Spleen (tissue), 11 donors: ENCODE results near the gene CHIC2. TPM values are rescaled to one million over a fixed set of nuclear protein-coding genes. Genes with fewer than 3 reads are reported as not detected.

Experiments
- DNase-seq: peaks from one replicate; pipeline ENCODE4 v3.0.0-alpha.2; 2020
- H3K27ac ChIP-seq, 8 donors: fragments of 200-600 bp; sonication (generic) in 7 of 8; 1 replicate in 4 of 8; 2 replicates in 4 of 8; pipeline versions ENCODE4 v1.5.0 to v1.8.0; 2016 to 2021; ENCODE audit warnings: inconsistent platforms in 4 of 8, mild to moderate bottlenecking in 4 of 8, moderate library complexity in 1 of 8
- H3K27me3 ChIP-seq, 7 donors: fragments of 200-600 bp; sonication (generic) in 6 of 7; replicated peaks in 1 of 7; 1 replicate in 4 of 7; 2 replicates in 3 of 7; pipeline versions ENCODE4 v1.5.0 to v1.8.0; 2016 to 2021; ENCODE audit warnings: inconsistent platforms in 3 of 7, mild to moderate bottlenecking in 1 of 7
- H3K36me3 ChIP-seq, 6 donors: fragments of 200-600 bp; sonication (generic) in 5 of 6; 1 replicate in 4 of 6; 2 replicates in 2 of 6; pipeline versions ENCODE4 v1.5.0 to v1.8.0; 2016 to 2021; ENCODE audit warnings: inconsistent platforms in 2 of 6
- H3K4me1 ChIP-seq, 6 donors: fragments of 200-600 bp; sonication (generic) in 5 of 6; 1 replicate in 3 of 6; 2 replicates in 3 of 6; pipeline versions ENCODE4 v1.5.0 to v1.8.0; 2016 to 2021; ENCODE audit warnings: inconsistent platforms in 3 of 6
- H3K4me3 ChIP-seq, 8 donors: fragments of 200-600 bp; sonication (generic) in 7 of 8; 1 replicate in 4 of 8; 2 replicates in 4 of 8; pipeline versions ENCODE4 v1.5.0 to v1.8.0; 2016 to 2021; ENCODE audit warnings: inconsistent platforms in 4 of 8, mild to moderate bottlenecking in 4 of 8, moderate library complexity in 2 of 8
- H3K9me3 ChIP-seq, 8 donors: fragments of 200-600 bp; sonication (generic) in 7 of 8; 1 replicate in 4 of 8; 2 replicates in 4 of 8; pipeline versions ENCODE4 v1.5.0 to v1.8.0; 2016 to 2021; ENCODE audit warnings: inconsistent platforms in 4 of 8
- POLR2A ChIP-seq, 3 donors: fragments of 450-650 bp; IDR thresholded peaks; one replicate each; pipeline ENCODE4 v1.5.1; 2017; ENCODE audit warnings: antibody characterized with exemption in 3 of 3, mild to moderate bottlenecking in 1 of 3
- POLR2AphosphoS5 ChIP-seq, 3 donors: sonication (generic); formaldehyde crosslinking; IDR thresholded peaks; one replicate each; pipeline ENCODE4 v1.5.1; 2017; ENCODE audit warnings: antibody characterized with exemption in 3 of 3
- WGBS, 5 donors: extraction: QIAGEN DNeasy Blood & Tissue Kit in 3 of 5; methylation state at CpG; one replicate each; pipeline versions ENCODE4 v1.1.5 to v1.1.7; 2013 to 2018; 5-methylcytosine and 5-hydroxymethylcytosine counted together
- intact Hi-C: fragments of 100-400 bp; cut with DNase I; formaldehyde crosslinking; loops from one replicate; pipeline ENCODE4 v1.15.0; 2023; ENCODE audit warnings: low total_unique reads
- polyA plus RNA-seq, 3 donors: library from polyadenylated mRNA; stranded (reverse); fragments of 200-250 nt; gene quantifications; one replicate each; pipeline ENCODE4 v1.2.1, GENCODE V29; 2013
- total RNA-seq, 7 donors: library from RNA; depleted of rRNA in 3 of 7; stranded (reverse); fragments of >200 nt in 3 of 7; fragmentation: NEBNext Ultra II Directional in 4 of 7; extraction: Animal tissue kit (Norgen Biotek cat#: 25700) in 4 of 7; gene quantifications; one replicate each; pipeline versions ENCODE4 v1.1.0 to v1.2.1, GENCODE V29; 2016 to 2021
- TF ChIP-seq, protein P1 (sequence below), 11 experiments: fragments of 200-600 bp in 7 of 11; fragments of 450-650 bp in 4 of 11; sonication (generic) in 4 of 11; IDR thresholded peaks in 8 of 11; conservative IDR thresholded peaks in 3 of 11; 1 replicate in 7 of 11; 2 replicates in 4 of 11; pipeline versions ENCODE4 v1.4.0 to v1.8.0; 2016 to 2021; ENCODE audit warnings: antibody characterized with exemption in 11 of 11, inconsistent platforms in 4 of 11, mild to moderate bottlenecking in 1 of 11
- donor health status: healthy with polysubstance abuse.
- donor health status: DM: no; HTN: no; CAD: no; lungs with moderate emphysema.
- donor health status: DM: no; HTN: no; CAD: no.
- donor health status: Bipolar disorder and iron deficiency.
- donor health status: healthy.
- donor health status: DM: no; HTN: no; CAD: no.
- donor health status: DM: yes; HTN: yes; CAD: no.

The CHIC2 gene
- total and polyA plus RNA-seq, 10 donors, result 7.6 to 68.2 (median 39.7) TPM

DNA sequence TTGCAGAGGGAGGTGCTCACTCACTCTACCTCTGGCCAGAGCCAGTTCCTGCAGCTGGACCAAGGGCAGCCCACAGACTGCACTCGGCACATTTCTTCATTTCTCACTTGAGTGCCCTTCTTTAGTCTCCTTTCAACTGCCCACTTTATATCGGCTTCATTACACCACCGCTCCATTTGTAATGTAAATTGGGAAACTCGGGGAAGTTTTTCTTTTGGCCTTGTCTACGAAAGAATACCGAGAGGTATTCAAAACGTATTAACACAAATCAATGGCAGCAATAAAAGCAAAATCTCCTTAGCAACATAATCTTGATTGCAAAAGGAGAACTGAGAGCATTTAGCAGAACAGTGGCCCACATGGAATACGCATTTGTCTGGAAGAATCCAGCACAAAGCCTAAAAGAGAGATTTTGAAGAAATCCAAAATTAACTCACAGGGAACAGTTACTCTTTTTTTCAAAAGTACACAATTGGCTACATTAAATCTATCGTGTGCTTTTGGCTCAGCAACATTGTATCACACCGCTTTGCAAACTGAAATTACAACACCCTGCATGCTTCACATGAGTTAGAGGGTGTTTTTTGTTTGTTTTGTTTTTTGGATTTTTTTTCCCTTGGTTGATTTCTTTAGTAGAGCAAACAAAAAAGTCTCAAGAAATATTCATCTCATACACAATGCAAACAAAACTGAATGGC, 62.6 kb downstream of the CHIC2 start:
- TF ChIP-seq, protein P1, sequence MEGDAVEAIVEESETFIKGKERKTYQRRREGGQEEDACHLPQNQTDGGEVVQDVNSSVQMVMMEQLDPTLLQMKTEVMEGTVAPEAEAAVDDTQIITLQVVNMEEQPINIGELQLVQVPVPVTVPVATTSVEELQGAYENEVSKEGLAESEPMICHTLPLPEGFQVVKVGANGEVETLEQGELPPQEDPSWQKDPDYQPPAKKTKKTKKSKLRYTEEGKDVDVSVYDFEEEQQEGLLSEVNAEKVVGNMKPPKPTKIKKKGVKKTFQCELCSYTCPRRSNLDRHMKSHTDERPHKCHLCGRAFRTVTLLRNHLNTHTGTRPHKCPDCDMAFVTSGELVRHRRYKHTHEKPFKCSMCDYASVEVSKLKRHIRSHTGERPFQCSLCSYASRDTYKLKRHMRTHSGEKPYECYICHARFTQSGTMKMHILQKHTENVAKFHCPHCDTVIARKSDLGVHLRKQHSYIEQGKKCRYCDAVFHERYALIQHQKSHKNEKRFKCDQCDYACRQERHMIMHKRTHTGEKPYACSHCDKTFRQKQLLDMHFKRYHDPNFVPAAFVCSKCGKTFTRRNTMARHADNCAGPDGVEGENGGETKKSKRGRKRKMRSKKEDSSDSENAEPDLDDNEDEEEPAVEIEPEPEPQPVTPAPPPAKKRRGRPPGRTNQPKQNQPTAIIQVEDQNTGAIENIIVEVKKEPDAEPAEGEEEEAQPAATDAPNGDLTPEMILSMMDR (IDR thresholded peaks at IDR 0.05 in 8 of 11, conservative IDR thresholded peaks at IDR 0.05 in 3 of 11), result no peak
- no peak for TF ChIP-seq POLR2AphosphoS5 (IDR thresholded peaks at IDR 0.05)
- no peak for TF ChIP-seq POLR2A (IDR thresholded peaks at IDR 0.05)
- peaks cover 0 to 50% (median 2%) of the 10 kb centered on the region in 6 donors for H3K36me3 ChIP-seq
- H3K4me1 ChIP-seq, result peaks cover 0 to 29% (median 9%) of the 10 kb centered on the region in 6 donors
- intact Hi-C loops, result no loop called here
- H3K4me3 ChIP-seq, result no peak overlapping the region
- no peak overlapping the region for H3K27ac ChIP-seq
- DNase-seq, result no peak
- no peaks in the 10 kb centered on the region for H3K9me3 ChIP-seq
- 90 to 96% (median 93%) methylated on average over 10 of the region's 10 CpGs for WGBS, 5 donors
- H3K27me3 ChIP-seq, result no peaks in the 10 kb centered on the region

GRCh38 chr4:53997898-53998297, 66.5 kb downstream of the CHIC2 start:
- Histone ChIP-seq H3K27ac (no peak overlapping the region), H3K4me3 (no peak overlapping the region), H3K9me3 (no peaks in the 10 kb centered on the region), H3K4me1 (peaks cover 0 to 27% (median 13%) of the 10 kb centered on the region in 6 donors), H3K36me3 (peaks cover 0 to 28% (median 0%) of the 10 kb centered on the region in 6 donors), H3K27me3 (no peaks in the 10 kb centered on the region)
- intact Hi-C loops, result loop anchor here (10.0 kb wide), 1 partner anchor 57 kb away; no protein-coding TSS in a partner anchor
- WGBS, 5 donors, result 58 to 73% (median 62%) methylated on average over 4 of the region's 4 CpGs
- no peak for DNase-seq
- no peak for TF ChIP-seq POLR2AphosphoS5 (IDR thresholded peaks at IDR 0.05)
- no peak for TF ChIP-seq POLR2A (IDR thresholded peaks at IDR 0.05)

GRCh38 chr4:53994382-53995102, 69.9 kb downstream of the CHIC2 start:
- Histone ChIP-seq H3K36me3 (peaks cover 0 to 12% (median 0%) of the 10 kb centered on the region in 6 donors), H3K9me3 (no peaks in the 10 kb centered on the region), H3K4me1 (peaks cover 0 to 34% (median 14%) of the 10 kb centered on the region in 6 donors), H3K27me3 (no peaks in the 10 kb centered on the region), H3K27ac (peak overlapping the region in 6 of 8 donors; percentile 5 to 72 (median 35)), H3K4me3 (no peak overlapping the region)
- DNase-seq, result no peak
- 27 to 51% (median 42%) methylated on average over 5 of the region's 5 CpGs for WGBS, 5 donors
- intact Hi-C loops, result loop anchor here (10.0 kb wide), 1 partner anchor 60 kb away; no protein-coding TSS in a partner anchor
- TF ChIP-seq POLR2A (IDR thresholded peaks at IDR 0.05) (no peak), POLR2AphosphoS5 (IDR thresholded peaks at IDR 0.05) (peak in 1 of 3 donors; percentile 66)
- TF ChIP-seq, protein P1 (IDR thresholded peaks at IDR 0.05 in 8 of 11, conservative IDR thresholded peaks at IDR 0.05 in 3 of 11), result no peak

GRCh38 chr4:53992785-53993184, 71.6 kb downstream of the CHIC2 start:
- TF ChIP-seq POLR2A (IDR thresholded peaks at IDR 0.05) (no peak), POLR2AphosphoS5 (IDR thresholded peaks at IDR 0.05) (no peak)
- TF ChIP-seq, protein P1 (IDR thresholded peaks at IDR 0.05 in 8 of 11, conservative IDR thresholded peaks at IDR 0.05 in 3 of 11), result no peak
- no peak for DNase-seq
- H3K9me3 ChIP-seq, result no peaks in the 10 kb centered on the region
- no peaks in the 10 kb centered on the region for H3K27me3 ChIP-seq
- peak overlapping the region in 5 of 8 donors; percentile 2 to 72 (median 42) for H3K27ac ChIP-seq
- H3K36me3 ChIP-seq, result no peaks in the 10 kb centered on the region
- H3K4me3 ChIP-seq, result no peak overlapping the region
- intact Hi-C loops, result loop anchor here (10.0 kb wide), 1 partner anchor 62 kb away; no protein-coding TSS in a partner anchor
- H3K4me1 ChIP-seq, result peaks cover 0 to 34% (median 14%) of the 10 kb centered on the region in 6 donors
- 82 to 91% (median 87%) methylated on average over 3 of the region's 3 CpGs for WGBS, 5 donors
